Esophagus (tissue), 2 donors: ENCODE measurements around the gene RNF167. TPM values are rescaled to one million over a fixed set of nuclear protein-coding genes. Genes with fewer than 3 reads are reported as not detected.

ENCODE experiments used
- H3K27ac ChIP-seq, 2 donors: one replicate each; pipeline ENCODE4 v1.5.1; 2013; ENCODE audit warnings: low read depth in 2 of 2, mild to moderate bottlenecking in 2 of 2, inconsistent platforms in 1 of 2, low read length in 1 of 2, moderate library complexity in 1 of 2
- H3K27me3 ChIP-seq, 2 donors: one replicate each; pipeline ENCODE4 v1.6.1; 2013; ENCODE audit warnings: low read length in 2 of 2, control low read depth in 1 of 2, mild to moderate bottlenecking in 1 of 2; ENCODE audit not compliant: insufficient read depth in 2 of 2, control insufficient read depth in 1 of 2
- H3K36me3 ChIP-seq, 2 donors: one replicate each; pipeline ENCODE4 v1.6.1; 2013; ENCODE audit warnings: low read length in 1 of 2; ENCODE audit not compliant: control insufficient read depth in 2 of 2, insufficient read depth in 2 of 2
- H3K4me1 ChIP-seq, 2 donors: one replicate each; pipeline ENCODE4 v1.6.1; 2013; ENCODE audit warnings: low read length in 1 of 2; ENCODE audit not compliant: control insufficient read depth in 2 of 2, insufficient read depth in 2 of 2
- H3K4me3 ChIP-seq, 2 donors: one replicate each; pipeline ENCODE4 v1.5.1; 2013; ENCODE audit warnings: low read length in 2 of 2, mild to moderate bottlenecking in 2 of 2, low read depth in 1 of 2, moderate library complexity in 1 of 2
- H3K9me3 ChIP-seq, 2 donors: one replicate each; pipeline ENCODE4 v1.6.1; 2013; ENCODE audit warnings: mild to moderate bottlenecking in 2 of 2, low read depth in 1 of 2, low read length in 1 of 2, moderate library complexity in 1 of 2; ENCODE audit not compliant: control insufficient read depth in 2 of 2, insufficient read depth in 1 of 2
- WGBS, 2 donors: extraction: QIAGEN DNeasy Blood & Tissue Kit; methylation state at CpG; one replicate each; pipeline ENCODE4 v1.1.7; 2013; 5-methylcytosine and 5-hydroxymethylcytosine counted together
- polyA plus RNA-seq, 2 donors: library from polyadenylated mRNA; stranded (reverse); fragments of 200-250 nt; gene quantifications; one replicate each; pipeline ENCODE4 v1.2.3, GENCODE V29; 2013
- donor health status: healthy with polysubstance abuse.
- donor health status: Bipolar disorder and iron deficiency.

RNF167 gene
- polyA plus RNA-seq, 2 donors, result 79.5 to 149 TPM

DNA sequence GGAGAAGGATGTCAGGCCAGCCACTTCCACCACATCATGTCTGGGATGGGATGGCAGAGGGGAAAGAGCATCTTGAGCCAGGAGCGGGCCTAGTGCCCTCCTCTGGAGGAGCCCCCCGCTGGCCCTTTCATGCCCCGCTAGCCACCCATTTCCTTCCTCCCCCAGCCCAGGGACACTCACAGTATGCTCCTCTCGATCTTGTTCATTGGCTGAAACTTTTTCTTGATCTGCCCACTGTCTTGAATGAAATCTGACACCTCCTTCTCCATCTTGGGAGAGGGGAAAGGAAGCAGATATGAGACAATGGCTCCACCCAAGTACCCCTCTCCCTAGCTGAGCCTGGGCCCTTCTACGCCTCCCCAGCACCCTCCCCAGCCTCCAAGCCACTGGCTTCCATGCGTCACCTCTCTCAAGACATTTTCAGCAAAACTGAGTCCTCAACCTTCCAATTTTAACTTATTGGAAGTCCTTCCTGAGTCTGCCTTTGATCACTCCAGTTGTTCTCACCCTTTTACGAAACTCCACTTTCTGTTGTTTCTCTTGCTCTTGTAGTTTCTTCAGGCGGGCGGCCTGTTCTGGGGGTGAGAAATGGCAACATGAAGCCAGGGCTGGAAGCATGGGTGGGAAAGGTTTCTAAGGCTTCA lies 20.3 kb downstream of the RNF167 start:
- no peaks in the 10 kb centered on the region for H3K27me3 ChIP-seq
- H3K9me3 ChIP-seq, result no peaks in the 10 kb centered on the region
- WGBS, 2 donors, result 85 to 89% methylated on average over 9 of the region's 9 CpGs
- peaks cover 0 to 15% of the 10 kb centered on the region in 2 donors for H3K36me3 ChIP-seq
- no peak overlapping the region for H3K4me3 ChIP-seq
- peaks cover 0 to under 1% of the 10 kb centered on the region in 2 donors for H3K4me1 ChIP-seq
- H3K27ac ChIP-seq, result no peak overlapping the region

DNA sequence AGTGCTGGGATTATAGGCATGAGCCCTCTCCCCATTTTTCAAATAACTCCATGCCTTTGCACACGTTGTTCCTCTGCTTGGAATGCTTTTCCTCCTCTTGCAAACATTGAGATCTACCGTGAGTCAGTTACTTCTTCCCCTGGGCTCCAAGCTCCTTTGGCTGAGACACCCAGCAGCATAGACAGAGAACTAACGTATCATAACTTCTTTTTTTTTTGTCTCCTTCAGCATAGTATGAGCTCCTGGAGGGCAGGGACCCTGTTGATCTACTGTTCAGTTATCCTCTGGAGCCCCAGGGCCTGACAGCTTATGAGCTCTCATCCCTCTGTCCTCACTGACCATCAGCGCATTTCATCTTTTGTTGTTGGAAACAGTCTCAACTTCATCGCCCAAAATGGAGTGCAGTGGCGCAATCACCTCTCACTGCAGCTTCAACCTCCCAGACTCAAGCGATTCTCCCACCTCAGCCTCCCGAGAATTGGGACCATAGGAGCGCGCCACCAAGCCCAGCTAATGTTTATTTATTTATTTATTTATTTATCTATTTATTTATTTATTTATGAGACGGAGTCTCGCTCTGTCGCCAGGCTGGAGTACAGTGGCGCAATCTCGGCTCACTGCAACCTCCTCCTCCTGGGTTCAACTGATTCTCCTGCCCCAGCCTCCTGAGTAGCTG lies 25.4 kb downstream of the RNF167 start:
- no peak overlapping the region for H3K27ac ChIP-seq
- H3K9me3 ChIP-seq, result no peaks in the 10 kb centered on the region
- no peak overlapping the region for H3K4me3 ChIP-seq
- peaks cover 0 to 12% of the 10 kb centered on the region in 2 donors for H3K36me3 ChIP-seq
- H3K4me1 ChIP-seq, result peaks cover 9 to 18% of the 10 kb centered on the region in 2 donors
- no peaks in the 10 kb centered on the region for H3K27me3 ChIP-seq
- WGBS, 2 donors, result 96% methylated on average over 15 of the region's 15 CpGs

DNA sequence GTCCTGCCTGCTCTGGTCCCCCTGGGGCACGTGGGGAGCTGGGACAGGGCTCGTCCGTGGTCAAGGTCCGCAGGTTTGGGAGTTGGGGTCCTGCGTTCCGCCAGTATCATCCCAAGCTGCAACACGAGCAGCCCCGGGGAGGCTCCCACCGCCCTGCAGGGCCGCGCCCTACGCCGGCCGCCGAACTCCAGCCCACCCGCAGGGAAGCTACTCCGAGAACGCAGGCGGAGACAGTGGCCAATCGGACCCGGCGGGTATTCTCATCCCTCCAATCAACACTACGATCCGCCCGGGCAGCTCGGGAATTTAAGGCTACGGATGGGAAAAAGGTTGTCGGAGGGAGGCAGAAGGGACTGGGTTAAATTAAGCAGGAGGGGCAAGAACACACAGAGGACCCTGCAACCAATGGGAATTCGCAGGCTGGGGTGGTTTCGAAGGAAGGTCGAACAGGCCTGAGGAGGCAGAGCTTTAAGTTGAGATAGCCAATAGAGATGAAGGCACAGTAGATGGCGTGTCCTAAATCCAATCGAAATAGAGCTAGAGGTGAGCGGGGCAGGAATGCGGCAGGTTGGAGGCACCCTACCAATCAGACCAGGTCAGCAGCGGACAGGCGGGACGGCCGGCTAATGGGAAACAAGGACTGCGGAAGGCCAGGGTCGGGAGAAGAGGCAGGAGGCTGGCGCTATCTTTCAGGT lies 26.9 kb downstream of the RNF167 start:
- 0% methylated on average over 42 of the region's 42 CpGs for WGBS, 2 donors
- no peaks in the 10 kb centered on the region for H3K9me3 ChIP-seq
- H3K4me3 ChIP-seq, result peak overlapping the region; percentile 65 to 72

DNA sequence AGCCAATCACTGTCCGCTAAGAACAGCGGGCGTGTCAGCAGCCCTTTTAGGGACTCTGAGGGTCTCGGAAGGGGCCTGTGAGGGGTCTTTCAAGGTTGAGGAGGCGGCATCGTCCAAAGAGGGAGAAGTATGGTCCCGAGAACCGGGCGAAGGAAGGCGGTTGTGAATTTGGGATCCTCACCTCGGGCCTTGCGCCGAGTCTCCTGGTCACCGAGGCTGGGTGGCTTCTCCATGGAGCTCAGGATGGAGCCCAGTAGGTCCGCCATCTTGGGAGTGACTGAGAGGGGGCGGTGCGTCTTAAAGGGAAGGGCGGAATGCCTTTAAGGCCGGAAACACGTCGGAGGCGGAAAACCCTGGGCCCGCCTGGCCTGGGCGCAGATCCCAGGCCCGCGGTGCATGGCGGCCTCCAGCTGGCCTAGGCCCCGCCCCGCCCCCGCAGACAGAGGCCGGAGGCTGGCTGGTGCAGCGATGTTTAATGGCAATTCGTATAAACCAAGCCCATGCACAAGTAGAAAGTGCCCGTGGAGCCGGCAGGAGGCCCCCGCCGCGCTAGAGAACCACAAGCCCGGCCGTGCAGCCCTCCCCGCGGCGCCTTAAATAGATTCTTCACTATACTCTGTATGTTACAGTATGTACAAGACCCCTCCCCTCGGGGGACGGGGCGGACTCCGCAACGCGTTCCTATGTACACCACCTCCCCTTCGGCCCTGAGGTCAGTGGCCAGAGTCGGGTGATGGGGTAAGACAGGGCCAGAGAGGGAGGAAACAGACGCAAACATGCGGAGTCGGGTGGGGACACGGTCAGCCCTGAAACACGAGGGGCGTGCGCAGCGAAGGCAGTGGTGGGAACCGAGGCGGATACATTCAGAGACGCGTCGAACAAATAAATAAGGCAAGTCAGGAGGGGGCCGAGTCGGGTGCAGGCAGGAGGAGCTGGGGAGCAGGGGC lies 27.7 kb downstream of the RNF167 start, which contains the start of gene SPAG7:
Gene SPAG7 (minus strand): TSS at position 279 of the 947 bp plus-strand sequence. CDS start 13 bp downstream, at position 266.
- Histone ChIP-seq H3K36me3 (peaks cover 0 to 20% of the 10 kb centered on the region in 2 donors), H3K9me3 (no peaks in the 10 kb centered on the region), H3K4me1 (peaks cover 9 to 18% of the 10 kb centered on the region in 2 donors), H3K4me3 (peak within 1 kb of the TSS; percentile 65 to 72), H3K27me3 (no peaks in the 10 kb centered on the region), H3K27ac (peak within 1 kb of the TSS; percentile 95 to 99)
- WGBS, 2 donors, result 0 to 1% methylated on average over 66 of the region's 66 CpGs

More for the DNA sequence above, 26.9 kb downstream of the RNF167 start:
- peak overlapping the region; percentile 95 to 99 for H3K27ac ChIP-seq
- no peaks in the 10 kb centered on the region for H3K27me3 ChIP-seq
- H3K4me1 ChIP-seq, result peaks cover 9 to 18% of the 10 kb centered on the region in 2 donors
- H3K36me3 ChIP-seq, result peaks cover 0 to 12% of the 10 kb centered on the region in 2 donors

DNA sequence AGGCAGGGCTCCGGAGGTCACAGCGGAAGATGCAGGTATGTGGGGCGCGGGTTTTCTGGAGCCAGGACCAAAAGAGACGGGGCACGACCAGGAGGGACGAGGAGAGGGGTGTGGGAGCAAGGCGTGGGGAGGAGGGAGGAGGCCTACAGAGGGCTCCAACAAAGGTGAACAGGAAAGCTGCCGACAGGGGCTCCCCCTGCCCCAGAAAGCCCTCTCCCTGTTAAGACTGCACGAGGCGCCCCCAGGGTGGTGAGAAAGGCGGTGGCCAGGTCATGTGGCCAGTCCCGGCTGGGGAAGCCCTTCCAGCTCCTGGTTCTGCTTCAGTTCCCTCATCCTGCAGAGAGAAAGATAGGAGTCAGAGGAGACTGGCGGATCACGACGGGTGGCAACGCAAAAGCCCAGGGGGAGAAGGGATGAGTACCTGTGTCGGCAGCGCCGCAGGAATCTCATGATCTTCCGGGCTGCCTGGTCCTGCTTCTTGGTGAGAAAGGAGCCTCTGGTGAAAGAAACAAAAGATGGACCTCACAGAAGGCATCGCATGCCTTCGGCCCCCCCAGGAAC lies 28.5 kb downstream of the RNF167 start:
- peaks cover 9 to 18% of the 10 kb centered on the region in 2 donors for H3K4me1 ChIP-seq
- H3K4me3 ChIP-seq, result peak overlapping the region; percentile 55 to 65
- H3K36me3 ChIP-seq, result peaks cover 0 to 23% of the 10 kb centered on the region in 2 donors
- H3K27me3 ChIP-seq, result no peaks in the 10 kb centered on the region
- H3K9me3 ChIP-seq, result no peaks in the 10 kb centered on the region
- H3K27ac ChIP-seq, result peak overlapping the region; percentile 87 to 99
- 18 to 22% methylated on average over 23 of the region's 23 CpGs for WGBS, 2 donors

DNA sequence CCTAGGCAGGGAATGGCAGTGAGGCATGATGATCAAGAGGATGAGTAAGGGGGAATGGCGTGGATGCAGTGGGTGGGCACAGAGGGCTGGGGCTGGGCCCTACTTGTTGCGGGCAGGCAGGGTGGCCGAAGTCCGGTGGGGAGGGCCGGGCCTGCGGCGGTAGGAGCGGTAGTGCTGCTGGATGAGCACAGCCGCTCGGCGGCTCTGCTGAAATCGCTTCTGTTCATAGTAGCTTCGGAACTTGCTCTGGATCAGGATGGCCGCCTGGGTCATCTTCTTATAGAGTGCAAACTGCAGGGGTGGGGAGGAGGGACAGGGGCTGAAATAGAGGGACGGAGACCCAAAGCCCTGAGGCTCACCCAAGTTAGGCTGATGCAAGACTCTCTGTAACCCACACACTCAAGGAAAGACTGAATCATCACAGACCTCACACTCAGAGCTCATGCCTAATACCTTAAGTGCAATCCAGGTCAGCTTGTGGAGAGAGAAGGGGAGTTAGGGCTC lies 29.0 kb downstream of the RNF167 start:
- H3K4me3 ChIP-seq, result peak overlapping the region; percentile 20 to 65
- H3K27me3 ChIP-seq, result no peaks in the 10 kb centered on the region
- 59 to 74% methylated on average over 15 of the region's 15 CpGs for WGBS, 2 donors
- peak overlapping the region; percentile 87 to 99 for H3K27ac ChIP-seq
- H3K4me1 ChIP-seq, result peaks cover 9 to 18% of the 10 kb centered on the region in 2 donors
- peaks cover 0 to 27% of the 10 kb centered on the region in 2 donors for H3K36me3 ChIP-seq
- no peaks in the 10 kb centered on the region for H3K9me3 ChIP-seq

DNA sequence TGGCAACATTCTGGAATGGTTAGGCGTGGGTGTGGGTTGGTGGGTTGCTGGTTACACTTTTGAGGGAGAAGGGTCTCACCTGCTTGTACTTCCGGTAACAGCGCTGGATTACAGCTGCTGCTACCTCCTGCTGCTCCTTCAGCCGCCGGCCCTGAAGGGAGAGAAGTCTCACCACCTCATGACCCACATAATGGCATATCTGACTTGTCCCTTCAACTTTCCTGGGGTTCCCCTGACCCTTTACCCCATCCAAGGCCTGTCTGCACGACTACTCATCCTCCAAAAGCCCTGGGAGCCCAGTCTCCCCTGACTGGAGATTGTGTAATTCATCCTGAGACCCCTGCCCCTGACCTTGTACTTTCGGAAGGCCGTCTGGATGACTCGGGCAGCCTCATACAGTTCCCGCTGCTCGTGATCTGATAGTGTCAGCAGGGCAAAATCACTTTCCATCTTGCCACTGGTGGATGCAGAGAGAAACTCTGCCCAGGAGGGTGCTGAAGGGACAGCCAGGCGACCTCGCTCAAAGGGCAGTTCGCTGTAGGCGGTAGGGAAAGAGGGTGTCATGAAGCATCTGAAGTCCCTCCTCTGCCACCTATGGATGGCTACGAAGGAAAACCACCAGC lies 29.6 kb downstream of the RNF167 start:
- Histone ChIP-seq H3K9me3 (no peaks in the 10 kb centered on the region), H3K4me1 (peaks cover 9 to 18% of the 10 kb centered on the region in 2 donors), H3K4me3 (no peak overlapping the region), H3K27ac (peak overlapping the region; percentile 87 to 99), H3K27me3 (no peaks in the 10 kb centered on the region), H3K36me3 (peaks cover 5 to 31% of the 10 kb centered on the region in 2 donors)
- 75 to 79% methylated on average over 16 of the region's 16 CpGs for WGBS, 2 donors

DNA sequence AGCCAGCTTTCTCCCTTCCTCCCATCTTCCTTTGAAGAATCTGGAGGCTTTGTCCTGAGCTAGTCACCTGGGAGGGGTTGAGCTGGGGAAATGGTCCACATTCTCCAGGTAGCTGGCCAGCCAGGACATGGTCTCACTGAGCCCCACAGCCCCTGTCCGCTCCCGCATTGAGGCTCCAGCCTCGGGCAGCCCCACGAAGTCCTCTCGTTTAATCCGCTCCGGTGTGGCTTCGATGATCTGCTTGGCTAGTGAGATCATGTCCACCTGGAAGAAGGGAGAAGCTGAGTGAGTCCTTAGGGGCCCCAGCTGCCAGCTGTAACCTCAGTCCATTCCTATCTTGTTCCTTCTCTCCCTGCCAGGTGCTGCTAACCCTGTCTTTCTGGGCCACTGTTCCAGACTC lies 30.2 kb downstream of the RNF167 start:
- Histone ChIP-seq H3K4me1 (peaks cover 9 to 18% of the 10 kb centered on the region in 2 donors), H3K27me3 (no peaks in the 10 kb centered on the region), H3K36me3 (peaks cover 7 to 29% of the 10 kb centered on the region in 2 donors), H3K4me3 (no peak overlapping the region), H3K9me3 (no peaks in the 10 kb centered on the region), H3K27ac (peak overlapping the region in 1 of 2 donors; percentile 8)
- WGBS, 2 donors, result 93 to 97% methylated on average over 8 of the region's 8 CpGs
